HG02678 (cell line): ENCODE results near the gene UNC13C.

ENCODE experiments used
- ATAC-seq: cut with Tn5 transposase; IDR thresholded peaks from one replicate; pipeline ENCODE4 v1.9.1; 2021; ENCODE audit warnings: mild to moderate bottlenecking, moderate library complexity; ENCODE audit not compliant: unreplicated experiment

The UNC13C gene

DNA sequence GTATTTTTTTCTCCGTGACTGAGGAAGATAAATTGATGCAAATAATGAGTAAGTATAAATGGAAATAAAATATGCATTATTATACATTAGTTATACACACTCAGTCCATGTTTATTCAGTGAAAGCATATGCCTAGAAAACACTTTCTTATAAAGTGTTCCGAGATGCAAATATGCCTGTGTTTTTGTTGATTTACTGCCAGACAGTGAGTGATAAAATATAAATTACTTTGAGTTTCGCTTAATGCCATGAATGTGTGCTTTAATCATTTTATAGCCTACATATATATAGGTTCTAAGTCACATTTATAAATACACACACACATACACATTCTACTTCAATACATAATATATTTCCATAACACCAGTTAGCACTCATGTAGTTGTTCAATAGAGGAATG lies 569.2 kb downstream of the UNC13C start:
- ATAC-seq: no peak

- no peak for ATAC-seq
These were observed 572.7 kb downstream of the UNC13C start for GRCh38 chr15:54550954-54551353.

GRCh38 chr15:54556231-54556630 lies 578.0 kb downstream of the UNC13C start:
- ATAC-seq: no peak

- ATAC-seq: no peak
These were observed 581.3 kb downstream of the UNC13C start for GRCh38 chr15:54559405-54560069.

GRCh38 chr15:54560417-54560816 lies 582.2 kb downstream of the UNC13C start:
- no peak for ATAC-seq

DNA sequence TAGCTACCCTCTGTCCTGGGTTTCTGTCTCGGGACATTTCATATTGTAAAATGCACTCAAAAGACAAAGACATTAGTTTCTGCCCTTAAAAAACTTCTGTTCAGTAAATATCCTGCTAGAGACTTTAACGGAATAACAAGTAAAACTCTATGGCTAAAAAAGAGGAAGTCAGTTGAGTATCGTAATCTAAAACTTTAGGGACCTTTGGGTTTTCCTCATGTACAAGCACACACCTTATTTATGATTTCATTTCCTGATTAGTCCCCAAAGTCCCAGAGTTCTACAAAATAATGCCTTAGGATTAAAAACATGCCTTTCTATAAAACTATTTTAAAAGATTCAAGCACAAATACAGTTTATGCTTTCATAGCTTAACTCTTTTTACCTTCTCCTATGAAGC lies 585.9 kb downstream of the UNC13C start:
- no peak for ATAC-seq

DNA sequence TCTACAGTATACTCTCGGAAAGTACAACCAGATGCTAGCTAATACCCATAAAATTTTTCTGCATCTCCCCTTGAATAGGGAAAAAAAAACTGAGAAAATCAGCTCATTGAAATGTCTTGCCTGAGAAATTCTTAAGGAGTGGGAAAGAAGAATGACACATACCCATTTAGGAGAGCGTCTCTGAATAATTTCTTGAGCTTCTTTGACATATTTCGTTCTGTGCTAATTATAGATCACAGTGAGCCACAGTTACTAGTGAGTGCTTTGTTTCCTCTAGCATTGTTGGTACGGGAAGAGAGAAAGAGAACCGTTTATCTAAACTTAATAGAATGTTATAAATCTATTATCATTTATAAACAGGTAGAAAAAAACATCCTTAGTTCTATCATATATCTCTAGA lies 588.4 kb downstream of the UNC13C start:
- no peak for ATAC-seq

DNA sequence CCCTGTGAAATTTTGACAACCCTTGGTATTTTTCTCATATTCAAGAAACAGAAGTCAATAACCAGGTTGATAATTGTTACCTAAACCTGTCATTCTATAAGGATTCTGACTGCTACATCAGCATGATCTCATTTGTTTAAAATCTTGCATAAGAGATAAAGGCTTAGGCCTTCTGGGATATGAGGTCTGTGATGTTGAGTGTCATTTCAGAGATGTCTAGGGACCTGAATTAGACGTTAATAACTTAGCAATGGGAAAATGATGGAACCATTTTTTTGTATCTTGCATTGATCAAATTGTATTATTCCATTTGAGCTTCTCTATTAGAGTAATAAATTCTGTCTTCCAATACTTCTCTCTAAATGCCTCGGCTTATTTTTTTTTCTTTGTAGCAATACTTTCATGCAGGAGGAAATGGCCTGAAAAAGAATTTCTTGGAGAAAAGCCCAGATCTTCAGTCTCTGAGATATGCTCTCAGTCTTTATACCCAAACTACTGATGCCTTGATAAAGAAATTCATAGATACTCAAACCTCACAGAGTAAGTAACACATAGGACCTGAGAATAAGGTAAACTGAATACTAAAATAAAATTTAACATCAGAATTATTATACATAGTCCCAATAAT lies 589.3 kb downstream of the UNC13C start:
- ATAC-seq: no peak

- no peak for ATAC-seq
These were observed 590.1 kb downstream of the UNC13C start for GRCh38 chr15:54568381-54568780.

GRCh38 chr15:54571576-54571975 lies 593.3 kb downstream of the UNC13C start:
- ATAC-seq: no peak

DNA sequence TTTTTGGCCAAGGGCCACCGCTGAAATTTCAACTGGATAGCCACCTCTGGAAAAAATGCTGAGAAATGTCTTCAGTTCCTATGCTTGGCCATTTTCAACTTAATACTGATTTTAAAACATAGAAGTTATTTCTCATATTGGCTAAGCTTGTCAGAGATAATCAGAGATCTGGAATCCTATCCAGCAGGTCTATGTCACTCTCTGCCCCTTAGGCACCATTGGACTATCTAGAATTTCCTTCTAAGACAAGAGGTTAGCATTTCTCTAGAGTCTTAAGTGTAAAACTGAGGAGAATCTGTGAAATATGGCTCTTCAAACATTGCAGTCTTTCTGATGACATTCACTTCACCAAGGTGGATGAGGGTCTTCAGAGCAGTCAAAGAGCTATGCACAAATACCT lies 597.3 kb downstream of the UNC13C start:
- no peak for ATAC-seq

DNA sequence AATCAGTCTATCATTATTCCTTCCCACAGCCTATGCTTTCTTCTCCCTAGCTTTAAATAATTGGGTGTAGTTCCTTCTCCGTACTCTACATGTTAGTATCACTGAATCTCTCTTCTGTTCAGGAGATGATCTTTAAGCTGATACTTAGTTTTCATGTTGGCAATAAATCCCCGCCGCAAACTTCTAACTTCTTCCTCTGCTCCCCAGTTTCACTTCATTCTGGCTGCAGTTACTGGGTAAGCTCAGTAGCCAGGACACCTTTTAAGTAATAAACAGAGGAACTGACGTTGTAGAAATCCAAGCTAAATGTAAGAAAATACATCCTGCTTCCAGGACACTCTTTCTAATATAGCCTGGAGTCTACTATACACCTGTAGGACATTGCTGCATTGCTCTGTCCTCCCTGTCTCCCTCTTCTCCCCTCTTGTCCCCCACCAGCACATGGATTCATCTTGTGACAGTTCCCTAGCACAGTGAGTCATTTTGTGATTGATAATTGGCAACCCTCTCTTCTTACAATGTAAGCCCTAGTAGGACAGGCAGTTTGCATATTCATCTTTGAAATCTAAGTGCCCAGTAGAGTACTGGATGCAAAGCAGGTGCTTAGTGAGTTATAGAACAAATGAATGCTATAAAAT lies 598.2 kb downstream of the UNC13C start:
- no peak for ATAC-seq

DNA sequence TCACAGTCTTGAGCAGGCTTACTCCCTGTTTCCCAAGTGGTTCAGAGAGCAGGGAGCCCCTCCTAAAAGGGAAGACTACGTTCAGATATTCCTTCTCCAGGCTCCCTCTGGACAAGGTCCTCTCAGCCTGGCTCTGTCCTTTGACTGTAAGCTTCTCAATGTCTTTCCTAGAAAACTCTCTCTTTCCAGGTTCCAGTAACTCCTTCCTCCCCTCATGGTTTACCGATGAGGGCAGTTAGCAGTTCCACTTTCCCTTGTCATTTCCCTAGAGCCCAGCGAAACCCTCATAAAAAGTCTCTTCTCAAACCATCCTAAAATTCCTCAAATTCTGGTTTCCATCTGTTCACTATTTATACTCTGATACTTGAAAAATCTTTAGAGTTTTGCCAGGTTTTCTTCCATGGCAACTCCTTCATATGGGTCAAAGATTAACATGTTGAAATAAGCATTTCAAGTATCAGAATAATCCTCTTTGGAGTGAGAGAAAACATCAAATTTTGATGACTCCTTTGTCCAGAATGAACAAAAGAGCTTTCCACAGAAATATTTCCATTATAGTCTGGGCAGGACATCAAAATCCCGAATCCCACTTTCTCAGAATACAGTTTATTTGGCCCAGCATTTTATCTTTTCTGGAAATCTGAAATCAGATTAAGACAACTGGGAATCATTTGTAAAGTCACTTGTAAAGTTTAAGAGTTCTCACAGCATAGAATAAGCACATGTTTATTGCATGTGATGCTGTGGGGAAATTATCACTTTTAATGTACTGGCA lies 599.4 kb downstream of the UNC13C start:
- ATAC-seq: no peak

GRCh38 chr15:54579855-54580254 lies 601.6 kb downstream of the UNC13C start:
- ATAC-seq: no peak

GRCh38 chr15:54580643-54581042 lies 602.4 kb downstream of the UNC13C start:
- ATAC-seq: no peak

GRCh38 chr15:54582863-54583643 lies 604.8 kb downstream of the UNC13C start:
- ATAC-seq: peak; percentile 78

GRCh38 chr15:54585063-54585462 lies 606.8 kb downstream of the UNC13C start:
- ATAC-seq: no peak

DNA sequence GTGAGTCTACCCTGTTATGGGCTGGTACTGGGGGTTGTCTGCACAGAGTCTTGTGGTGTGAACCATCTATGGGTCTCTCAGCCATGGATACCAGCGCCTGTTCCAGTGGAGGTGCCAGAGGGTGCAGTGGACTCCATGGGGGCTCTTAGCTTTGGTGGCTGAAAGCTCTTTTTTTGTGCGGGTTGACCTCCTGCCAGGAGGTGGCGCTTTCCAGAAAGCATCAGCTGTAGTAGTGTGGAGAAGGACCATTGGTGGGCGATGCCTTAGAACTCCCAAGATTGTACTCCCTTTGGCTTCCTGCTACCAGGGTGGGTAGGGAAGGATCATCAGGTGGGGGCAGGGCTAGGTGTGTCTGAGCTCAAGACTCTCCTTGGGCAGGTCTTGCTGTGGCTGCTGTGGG lies 615.9 kb downstream of the UNC13C start:
- ATAC-seq: no peak

DNA sequence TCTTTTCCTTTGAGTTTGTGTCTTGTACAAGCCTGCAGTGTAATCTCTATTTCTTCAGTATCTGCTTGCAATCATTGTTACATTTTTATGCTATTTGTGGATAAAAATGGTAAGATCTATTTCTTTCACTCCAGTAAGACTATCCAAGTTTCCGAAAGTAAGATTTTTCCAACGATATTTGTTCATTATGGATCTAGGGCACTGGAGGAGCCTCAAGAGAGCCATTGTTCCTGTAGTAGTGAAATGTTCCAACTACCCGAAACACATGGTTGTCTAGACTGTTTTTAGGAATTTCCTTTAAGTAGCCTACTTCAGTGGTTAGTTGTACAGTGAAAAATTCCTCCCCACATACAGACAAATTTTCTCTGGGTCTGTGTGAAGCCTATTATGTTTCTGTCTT lies 621.1 kb downstream of the UNC13C start:
- ATAC-seq: no peak

GRCh38 chr15:54605043-54605442 lies 626.8 kb downstream of the UNC13C start:
- no peak for ATAC-seq

GRCh38 chr15:54605556-54605955 lies 627.3 kb downstream of the UNC13C start:
- ATAC-seq: no peak
